Prostate gland (tissue), 2 donors: Measurements from ENCODE around the gene NXN. TPM values are rescaled to one million over a fixed set of nuclear protein-coding genes. Genes with fewer than 3 reads are reported as not detected.
A peak's percentile ranks its signal among the peaks of the same experiment; 100 is the strongest.

Source experiments
- DNase-seq: peaks from one replicate; pipeline ENCODE4 v3.0.0-alpha.2; 2019; ENCODE audit warnings: low spot score
- H3K27ac ChIP-seq, 2 donors: fragments of 200-600 bp; sonication (generic); 2 replicates each; pipeline ENCODE4 v1.5.1; 2017 to 2019
- H3K27me3 ChIP-seq: fragments of 200-600 bp; sonication (generic); replicated peaks from 2 replicates; pipeline ENCODE4 v1.5.1; 2019; ENCODE audit not compliant: insufficient read depth
- H3K36me3 ChIP-seq, 2 donors: fragments of 200-600 bp; sonication (generic); 1 replicate in 1 of 2; 2 replicates in 1 of 2; pipeline versions ENCODE4 v1.5.1 to v1.8.1; 2017 to 2019
- H3K4me1 ChIP-seq: fragments of 200-600 bp; sonication (generic); replicated peaks from 2 replicates; pipeline ENCODE4 v1.5.1; 2019
- H3K4me3 ChIP-seq, 2 donors: fragments of 200-600 bp; sonication (generic); 2 replicates each; pipeline ENCODE4 v1.5.1; 2017 to 2019
- H3K9me3 ChIP-seq: fragments of 200-600 bp; sonication (generic); 2 replicates; pipeline ENCODE4 v1.5.1; 2017
- POLR2A ChIP-seq: fragments of 450-650 bp; IDR thresholded peaks from one replicate; pipeline ENCODE4 v1.6.1; 2016; ENCODE audit warnings: antibody characterized with exemption, mild to moderate bottlenecking
- POLR2AphosphoS5 ChIP-seq: sonication (generic); formaldehyde crosslinking; IDR thresholded peaks from one replicate; pipeline ENCODE4 v1.6.1; 2017; ENCODE audit warnings: antibody characterized with exemption
- WGBS: methylation state at CpG from one replicate; pipeline ENCODE4 v1.1.5; 2018; 5-methylcytosine and 5-hydroxymethylcytosine counted together
- intact Hi-C: fragments of 100-400 bp; cut with DNase I; formaldehyde crosslinking; loops from one replicate; pipeline ENCODE4 v1.14.2; 2022
- total RNA-seq, 2 donors: library from RNA; depleted of rRNA; stranded (reverse); fragments of >200 nt; gene quantifications; one replicate each; pipeline ENCODE4 v1.1.0, GENCODE V29; 2016
- TF ChIP-seq, protein P1 (sequence below), 4 experiments: fragments of 200-600 bp in 2 of 4; fragments of 450-650 bp in 2 of 4; sonication (generic) in 2 of 4; IDR thresholded peaks; 1 replicate in 3 of 4; 2 replicates in 1 of 4; pipeline ENCODE4 v1.5.1; 2016 to 2019; ENCODE audit warnings: antibody characterized with exemption in 4 of 4, mild to moderate bottlenecking in 2 of 4, moderate library complexity in 2 of 4

Gene NXN
- total RNA-seq, 2 donors from 2014 or later, result 56.2 to 56.7 TPM

GRCh38 chr17:969811-970355, 9.7 kb downstream of the NXN start:
- no peaks in the 10 kb centered on the region for H3K36me3 ChIP-seq
- intact Hi-C loops, result no loop called here
- no peak for DNase-seq
- H3K4me1 ChIP-seq, result peaks cover 5% of the 10 kb centered on the region
- H3K4me3 ChIP-seq, result peak overlapping the region; percentile 6 to 7
- H3K27ac ChIP-seq, result peak overlapping the region; percentile 56 to 62
- no peaks in the 10 kb centered on the region for H3K9me3 ChIP-seq
- WGBS, result 12% methylated on average over 18 of the region's 18 CpGs
- no peaks in the 10 kb centered on the region for H3K27me3 ChIP-seq
- TF ChIP-seq POLR2AphosphoS5, result peak; percentile 25
- TF ChIP-seq, protein P1, sequence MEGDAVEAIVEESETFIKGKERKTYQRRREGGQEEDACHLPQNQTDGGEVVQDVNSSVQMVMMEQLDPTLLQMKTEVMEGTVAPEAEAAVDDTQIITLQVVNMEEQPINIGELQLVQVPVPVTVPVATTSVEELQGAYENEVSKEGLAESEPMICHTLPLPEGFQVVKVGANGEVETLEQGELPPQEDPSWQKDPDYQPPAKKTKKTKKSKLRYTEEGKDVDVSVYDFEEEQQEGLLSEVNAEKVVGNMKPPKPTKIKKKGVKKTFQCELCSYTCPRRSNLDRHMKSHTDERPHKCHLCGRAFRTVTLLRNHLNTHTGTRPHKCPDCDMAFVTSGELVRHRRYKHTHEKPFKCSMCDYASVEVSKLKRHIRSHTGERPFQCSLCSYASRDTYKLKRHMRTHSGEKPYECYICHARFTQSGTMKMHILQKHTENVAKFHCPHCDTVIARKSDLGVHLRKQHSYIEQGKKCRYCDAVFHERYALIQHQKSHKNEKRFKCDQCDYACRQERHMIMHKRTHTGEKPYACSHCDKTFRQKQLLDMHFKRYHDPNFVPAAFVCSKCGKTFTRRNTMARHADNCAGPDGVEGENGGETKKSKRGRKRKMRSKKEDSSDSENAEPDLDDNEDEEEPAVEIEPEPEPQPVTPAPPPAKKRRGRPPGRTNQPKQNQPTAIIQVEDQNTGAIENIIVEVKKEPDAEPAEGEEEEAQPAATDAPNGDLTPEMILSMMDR (IDR thresholded peaks at IDR 0.05), result no peak

DNA sequence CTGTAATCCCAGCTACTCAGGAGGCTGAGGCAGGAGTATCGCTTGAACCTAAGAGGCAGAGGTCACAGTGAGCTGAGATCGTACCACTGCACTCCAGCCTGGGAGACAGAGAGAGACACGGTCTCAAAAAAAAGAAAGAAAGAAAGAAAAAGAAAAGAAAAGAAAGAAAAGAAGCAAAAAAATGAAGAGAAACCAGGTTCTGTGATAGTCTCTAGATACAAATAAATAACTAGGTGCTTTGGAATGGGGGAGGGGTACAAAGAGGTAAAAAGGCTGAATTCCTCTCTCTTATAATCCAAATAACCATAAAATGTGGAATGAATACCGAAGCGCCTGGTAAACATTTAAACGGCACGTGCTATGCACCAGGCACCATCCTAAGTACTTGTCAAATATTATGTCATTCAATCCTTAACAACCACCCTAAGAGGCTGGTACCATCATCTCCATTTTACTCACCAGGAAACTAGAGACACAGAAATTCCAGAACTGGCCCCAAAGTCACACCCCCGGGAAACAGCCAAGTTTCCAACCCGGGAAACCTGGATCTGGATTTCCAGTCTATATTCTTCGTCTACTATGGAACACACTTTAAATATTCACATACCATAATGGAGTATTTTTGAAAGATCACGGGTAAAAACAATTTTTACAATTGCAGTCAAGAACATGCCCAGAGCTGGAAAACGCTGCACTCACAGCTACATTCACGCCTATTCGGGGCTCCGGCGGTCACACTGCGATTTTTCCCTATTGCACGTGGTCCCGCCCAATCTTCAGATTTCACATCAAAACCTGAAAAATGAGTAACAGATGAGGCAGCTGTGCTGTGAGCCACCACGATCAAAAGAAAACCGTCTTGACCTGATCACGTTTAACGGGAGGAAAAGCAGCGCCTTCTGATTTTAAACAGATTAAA, 10.5 kb downstream of the NXN start:
- H3K27ac ChIP-seq, result peak overlapping the region; percentile 56 to 62
- intact Hi-C loops, result no loop called here

DNA sequence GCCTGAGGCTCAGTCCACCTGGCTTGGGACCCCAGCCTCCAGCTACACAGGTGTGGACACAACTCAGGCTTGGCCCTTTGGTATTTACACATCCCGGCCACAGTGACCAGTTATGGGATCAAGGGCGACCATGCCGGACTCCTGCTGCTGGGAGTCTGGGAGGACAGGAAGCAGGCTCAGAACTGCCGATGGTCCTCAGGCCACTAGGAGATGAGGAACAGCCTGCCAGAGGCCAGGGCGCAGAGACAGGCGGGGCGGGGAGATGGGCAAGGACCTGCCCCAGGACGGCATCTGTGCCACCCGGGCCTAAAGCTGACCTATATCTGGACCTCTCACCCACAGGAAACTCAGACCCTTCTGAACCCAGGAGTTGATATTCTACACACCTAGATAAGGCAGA, 12.5 kb downstream of the NXN start:
- WGBS, result 97% methylated on average over 9 of the region's 9 CpGs
- Histone ChIP-seq H3K4me3 (no peak overlapping the region), H3K4me1 (peaks cover 5% of the 10 kb centered on the region), H3K27ac (no peak overlapping the region), H3K27me3 (no peaks in the 10 kb centered on the region), H3K36me3 (no peaks in the 10 kb centered on the region), H3K9me3 (no peaks in the 10 kb centered on the region)
- intact Hi-C loops, result no loop called here
- TF ChIP-seq, protein P1 (IDR thresholded peaks at IDR 0.05), result no peak
- TF ChIP-seq POLR2A (no peak), POLR2AphosphoS5 (no peak)
- DNase-seq, result no peak

More for the DNA sequence above, 10.5 kb downstream of the NXN start:
- TF ChIP-seq POLR2A (no peak), POLR2AphosphoS5 (no peak)
- TF ChIP-seq, protein P1 (IDR thresholded peaks at IDR 0.05), result no peak
- no peaks in the 10 kb centered on the region for H3K9me3 ChIP-seq
- peaks cover 5% of the 10 kb centered on the region for H3K4me1 ChIP-seq
- H3K4me3 ChIP-seq, result no peak overlapping the region
- DNase-seq, result no peak
- H3K27me3 ChIP-seq, result no peaks in the 10 kb centered on the region
- no peaks in the 10 kb centered on the region for H3K36me3 ChIP-seq
- 34% methylated on average over 24 of the region's 24 CpGs for WGBS

DNA sequence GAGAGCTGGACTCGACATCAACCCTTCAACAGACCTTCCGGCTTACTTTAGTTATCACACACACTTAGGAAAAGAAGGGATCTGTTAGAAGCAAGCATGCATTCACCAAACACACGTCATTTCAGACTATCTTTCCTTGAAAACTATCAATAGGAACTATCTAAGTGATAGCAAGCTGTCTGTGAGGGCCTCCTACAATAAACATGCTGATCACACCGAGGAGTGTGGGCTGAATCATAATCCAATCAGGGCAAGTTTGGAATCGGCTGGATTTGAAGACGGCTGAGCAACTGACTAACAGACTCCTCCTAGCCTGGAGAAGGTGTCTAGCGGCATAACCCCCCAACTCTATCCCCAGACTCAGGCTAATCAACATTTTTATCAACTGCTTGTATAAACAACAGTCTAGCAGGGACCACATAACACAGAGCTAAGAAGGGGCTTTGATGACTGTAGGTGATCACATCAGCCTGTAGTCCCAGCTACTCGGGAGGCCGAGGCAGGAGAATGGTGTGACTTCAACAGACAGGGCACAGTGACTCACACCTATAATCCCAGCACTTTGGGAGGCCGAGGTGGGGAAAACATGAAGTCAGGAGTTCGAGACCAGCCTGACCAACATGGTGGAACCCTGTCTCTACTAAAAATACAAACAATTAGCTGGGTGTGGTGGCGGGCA, 14.1 kb downstream of the NXN start:
- TF ChIP-seq POLR2A (no peak), POLR2AphosphoS5 (no peak)
- TF ChIP-seq, protein P1 (IDR thresholded peaks at IDR 0.05), result no peak
- DNase-seq, result no peak
- Histone ChIP-seq H3K4me1 (peaks cover 5% of the 10 kb centered on the region), H3K27ac (no peak overlapping the region), H3K4me3 (no peak overlapping the region), H3K9me3 (no peaks in the 10 kb centered on the region), H3K27me3 (no peaks in the 10 kb centered on the region), H3K36me3 (no peaks in the 10 kb centered on the region)
- 68% methylated on average over 12 of the region's 12 CpGs for WGBS
- intact Hi-C loops, result no loop called here
